Testis (tissue), 2 donors: ENCODE data around the gene SPRN.

Experiments used
- POLR2A ChIP-seq: fragments of 450-650 bp; IDR thresholded peaks from one replicate; pipeline ENCODE4 v1.6.1; 2017; ENCODE audit warnings: antibody characterized with exemption, mild to moderate bottlenecking, moderate library complexity
- TF ChIP-seq, protein P1 (sequence below), 3 experiments: fragments of 450-650 bp in 2 of 3; fragments of 200-600 bp in 1 of 3; sonication (generic) in 1 of 3; IDR thresholded peaks; one replicate each; pipeline ENCODE4 v1.5.1; 2016 to 2019; ENCODE audit warnings: antibody characterized with exemption in 3 of 3, mild to moderate bottlenecking in 2 of 3, moderate library complexity in 1 of 3

DNA sequence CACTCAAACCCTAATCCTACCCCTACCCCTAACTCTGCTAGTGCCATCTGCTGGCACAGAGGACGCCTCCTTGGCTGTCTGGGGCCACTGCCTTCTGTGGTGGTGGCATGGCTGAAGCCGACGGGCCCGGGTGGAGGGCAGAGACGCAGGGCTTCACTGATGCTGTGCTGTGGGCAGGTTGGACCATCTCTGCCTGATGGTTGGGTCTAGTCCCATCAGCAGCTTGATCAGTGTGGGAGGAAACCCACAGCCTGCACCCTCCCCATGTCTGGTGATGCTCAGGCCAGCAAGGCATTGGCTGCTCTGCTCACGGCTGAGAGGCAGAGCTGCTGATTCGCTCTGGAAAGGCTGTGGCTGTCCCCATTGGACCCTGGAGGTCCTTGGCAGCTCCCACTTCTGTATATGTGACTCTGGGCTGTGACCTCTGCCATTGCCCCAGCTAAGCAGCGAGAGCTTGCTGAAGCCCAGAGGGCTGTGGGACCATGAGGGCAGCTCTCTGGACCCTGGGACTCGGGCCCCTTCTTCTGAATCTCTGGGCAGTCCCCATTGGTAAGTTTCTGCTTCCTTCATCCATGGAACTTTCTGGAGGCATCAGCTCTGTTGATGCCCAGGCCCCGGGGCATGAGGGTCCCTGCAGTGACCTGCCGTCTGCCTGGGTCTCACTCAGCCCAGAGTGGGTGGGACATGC is 29.2 kb upstream of the SPRN start, which contains the start of gene SCART1:
- no peak for TF ChIP-seq POLR2A
- TF ChIP-seq, protein P1, sequence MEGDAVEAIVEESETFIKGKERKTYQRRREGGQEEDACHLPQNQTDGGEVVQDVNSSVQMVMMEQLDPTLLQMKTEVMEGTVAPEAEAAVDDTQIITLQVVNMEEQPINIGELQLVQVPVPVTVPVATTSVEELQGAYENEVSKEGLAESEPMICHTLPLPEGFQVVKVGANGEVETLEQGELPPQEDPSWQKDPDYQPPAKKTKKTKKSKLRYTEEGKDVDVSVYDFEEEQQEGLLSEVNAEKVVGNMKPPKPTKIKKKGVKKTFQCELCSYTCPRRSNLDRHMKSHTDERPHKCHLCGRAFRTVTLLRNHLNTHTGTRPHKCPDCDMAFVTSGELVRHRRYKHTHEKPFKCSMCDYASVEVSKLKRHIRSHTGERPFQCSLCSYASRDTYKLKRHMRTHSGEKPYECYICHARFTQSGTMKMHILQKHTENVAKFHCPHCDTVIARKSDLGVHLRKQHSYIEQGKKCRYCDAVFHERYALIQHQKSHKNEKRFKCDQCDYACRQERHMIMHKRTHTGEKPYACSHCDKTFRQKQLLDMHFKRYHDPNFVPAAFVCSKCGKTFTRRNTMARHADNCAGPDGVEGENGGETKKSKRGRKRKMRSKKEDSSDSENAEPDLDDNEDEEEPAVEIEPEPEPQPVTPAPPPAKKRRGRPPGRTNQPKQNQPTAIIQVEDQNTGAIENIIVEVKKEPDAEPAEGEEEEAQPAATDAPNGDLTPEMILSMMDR (IDR thresholded peaks at IDR 0.05): no peak
